Lower leg skin (tissue), 3 donors: ENCODE data around the gene AOPEP.

ENCODE experiments used
- POLR2A ChIP-seq, 2 donors: fragments of 450-650 bp; IDR thresholded peaks; one replicate each; pipeline ENCODE4 v1.6.1; 2016 to 2017; ENCODE audit warnings: antibody characterized with exemption in 2 of 2, mild to moderate bottlenecking in 1 of 2, moderate library complexity in 1 of 2
- TF ChIP-seq, protein P1 (sequence below), 3 donors: fragments of 450-650 bp; IDR thresholded peaks; one replicate each; pipeline ENCODE4 v1.5.1; 2016; ENCODE audit warnings: antibody characterized with exemption in 3 of 3, mild to moderate bottlenecking in 3 of 3, moderate library complexity in 2 of 3

GRCh38 chr9:94931740-94932139 lies 205.2 kb downstream of the AOPEP start:
- TF ChIP-seq, protein P1, sequence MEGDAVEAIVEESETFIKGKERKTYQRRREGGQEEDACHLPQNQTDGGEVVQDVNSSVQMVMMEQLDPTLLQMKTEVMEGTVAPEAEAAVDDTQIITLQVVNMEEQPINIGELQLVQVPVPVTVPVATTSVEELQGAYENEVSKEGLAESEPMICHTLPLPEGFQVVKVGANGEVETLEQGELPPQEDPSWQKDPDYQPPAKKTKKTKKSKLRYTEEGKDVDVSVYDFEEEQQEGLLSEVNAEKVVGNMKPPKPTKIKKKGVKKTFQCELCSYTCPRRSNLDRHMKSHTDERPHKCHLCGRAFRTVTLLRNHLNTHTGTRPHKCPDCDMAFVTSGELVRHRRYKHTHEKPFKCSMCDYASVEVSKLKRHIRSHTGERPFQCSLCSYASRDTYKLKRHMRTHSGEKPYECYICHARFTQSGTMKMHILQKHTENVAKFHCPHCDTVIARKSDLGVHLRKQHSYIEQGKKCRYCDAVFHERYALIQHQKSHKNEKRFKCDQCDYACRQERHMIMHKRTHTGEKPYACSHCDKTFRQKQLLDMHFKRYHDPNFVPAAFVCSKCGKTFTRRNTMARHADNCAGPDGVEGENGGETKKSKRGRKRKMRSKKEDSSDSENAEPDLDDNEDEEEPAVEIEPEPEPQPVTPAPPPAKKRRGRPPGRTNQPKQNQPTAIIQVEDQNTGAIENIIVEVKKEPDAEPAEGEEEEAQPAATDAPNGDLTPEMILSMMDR (IDR thresholded peaks at IDR 0.05): no peak
- no peak for TF ChIP-seq POLR2A (IDR thresholded peaks at IDR 0.05)
